K562 (cell line): ENCODE data around the gene BCAS3. TPM values are rescaled to one million over a fixed set of nuclear protein-coding genes. Genes with fewer than 3 reads are reported as not detected.

ENCODE experiments used
- BACH1 ChIP-seq: fragments of 200-800 bp; sonication (Bioruptor generic); IDR thresholded peaks from 2 replicates; pipeline ENCODE4 v1.6.1; 2016; ENCODE audit warnings: missing genetic modification characterization, missing compliant biosample characterization
- COPS2 ChIP-seq: fragments of 450-650 bp; conservative IDR thresholded peaks from 2 replicates; pipeline ENCODE4 v1.6.1; 2016; ENCODE audit warnings: mild to moderate bottlenecking, moderate library complexity
- FOSL1 ChIP-seq: fragments of 200-800 bp; sonication (Bioruptor generic); conservative IDR thresholded peaks from 2 replicates; pipeline ENCODE4 v1.6.1; 2016; ENCODE audit warnings: missing genetic modification characterization, missing compliant biosample characterization
- HDAC1 ChIP-seq, 2 experiments: fragments of 450-650 bp; IDR thresholded peaks; 2 replicates each; pipeline ENCODE4 v1.6.1; 2016 to 2017; ENCODE audit warnings: inconsistent platforms in 1 of 2, mild to moderate bottlenecking in 1 of 2, moderate library complexity in 1 of 2
- HDAC3 ChIP-seq: fragments of 450-650 bp; IDR thresholded peaks from 2 replicates; pipeline ENCODE4 v1.6.1; 2018; ENCODE audit warnings: borderline replicate concordance, mild to moderate bottlenecking, moderate library complexity; ENCODE audit not compliant: partially characterized antibody
- HNRNPLL ChIP-seq: fragments of 200-400 bp; formaldehyde crosslinking; IDR thresholded peaks from 2 replicates; pipeline ENCODE4 v1.6.1; 2017; ENCODE audit warnings: low read length, low read depth, mild to moderate bottlenecking; ENCODE audit not compliant: poor library complexity, severe bottlenecking
- KLF1 ChIP-seq: fragments of 450-650 bp; IDR thresholded peaks from 2 replicates; pipeline ENCODE4 v1.6.1; 2016; ENCODE audit warnings: missing genetic modification characterization, missing compliant biosample characterization
- RBM34 ChIP-seq: fragments of 200-400 bp; formaldehyde crosslinking; IDR thresholded peaks from 2 replicates; pipeline ENCODE4 v1.6.1; 2018; ENCODE audit warnings: low read length, borderline replicate concordance; ENCODE audit not compliant: insufficient read depth
- SMAD4 ChIP-seq: fragments of 250-450 bp; sonication (Bioruptor Pico); conservative IDR thresholded peaks from 2 replicates; pipeline ENCODE4 v1.8.0; 2021; ENCODE audit warnings: inconsistent platforms, mild to moderate bottlenecking, moderate library complexity
- SMC3 ChIP-seq: conservative IDR thresholded peaks from 2 replicates; pipeline ENCODE4 v1.6.1; 2011; ENCODE audit warnings: low read depth, low read length, improper control_type of control experiment; ENCODE audit not compliant: insufficient read depth
- SNRNP70 ChIP-seq: fragments of 200-400 bp; formaldehyde crosslinking; optimal IDR thresholded peaks from 2 replicates; pipeline ENCODE3; 2017; ENCODE audit warnings: low read depth, low read length
- SPI1 ChIP-seq: IDR thresholded peaks from 2 replicates; pipeline ENCODE4 v1.6.1; 2011; ENCODE audit warnings: low read depth, low read length, control low read depth, borderline replicate concordance
- TAF7 ChIP-seq: fragments of 450-650 bp; IDR thresholded peaks from 2 replicates; pipeline ENCODE4 v1.6.1; 2016; ENCODE audit warnings: missing genetic modification characterization, missing compliant biosample characterization
- TAL1 ChIP-seq: fragments of 450-650 bp; IDR thresholded peaks from 2 replicates; pipeline ENCODE4 v1.6.1; 2016; ENCODE audit warnings: mild to moderate bottlenecking
- WHSC1 ChIP-seq: IDR thresholded peaks from one replicate; pipeline ENCODE4 v1.6.1; 2012; ENCODE audit warnings: low read length, control low read depth, inconsistent platforms
- YBX1 ChIP-seq: fragments of 450-650 bp; IDR thresholded peaks from 2 replicates; pipeline ENCODE4 v1.7.1; 2016; ENCODE audit warnings: mild to moderate bottlenecking
- ZKSCAN1 ChIP-seq: fragments of 150-350 bp; IDR thresholded peaks from 2 replicates; pipeline ENCODE4 v1.6.1; 2016; ENCODE audit warnings: low read depth, low read length
- ZKSCAN3 ChIP-seq: fragments of 250-450 bp; sonication (Bioruptor Pico); IDR thresholded peaks from 2 replicates; pipeline ENCODE4 v1.4.0; 2020
- ZNF239 ChIP-seq: fragments of 250-450 bp; sonication (Bioruptor Pico); IDR thresholded peaks from 2 replicates; pipeline ENCODE4 v1.4.0; 2020; ENCODE audit warnings: mild to moderate bottlenecking
- ZNF354B ChIP-seq: fragments of 250-450 bp; sonication (Bioruptor Pico); IDR thresholded peaks from 2 replicates; pipeline ENCODE4 v1.4.0; 2020
- polyA plus RNA-seq, 8 experiments: library from polyadenylated mRNA; depleted of rRNA in 4 of 8; stranded (reverse) in 5 of 8; unstranded in 3 of 8; fragments of >200 nt; fragmentation: Nextera tagmentation in 2 of 8; fragmentation: Illumina TruSeq in 1 of 8; extraction: Ambion mirVana in 2 of 8; extraction: Trizol in 1 of 8; gene quantifications; 2 replicates each; pipeline versions ENCODE4 v1.2.1 to v1.2.3, GENCODE V29; 2011 to 2014; ENCODE audit warnings: inconsistent platforms in 1 of 8, missing spikeins in 1 of 8
- total RNA-seq, 7 experiments: library from RNA; depleted of rRNA in 6 of 7; stranded (reverse); fragments of >200 nt in 6 of 7; fragmentation: Illumina TruSeq in 2 of 7; extraction: Trizol in 2 of 7; gene quantifications; 2 replicates each; pipeline versions ENCODE4 v1.2.1 to v1.2.3, GENCODE V29; 2011 to 2021; ENCODE audit warnings: low replicate concordance in 1 of 7
- TF ChIP-seq, protein P1 (sequence below): fragments of 450-650 bp; formaldehyde crosslinking; IDR thresholded peaks from 2 replicates; pipeline ENCODE4 v1.4.0; 2020; ENCODE audit warnings: mild to moderate bottlenecking, mixed read lengths
- TF ChIP-seq, protein P2 (sequence below): fragments of 450-650 bp; formaldehyde crosslinking; IDR thresholded peaks from 2 replicates; pipeline ENCODE4 v1.4.0; 2022; ENCODE audit warnings: missing genetic modification characterization
- TF ChIP-seq, protein P3 (sequence below): fragments of 250-450 bp; sonication (Bioruptor Pico); IDR thresholded peaks from 2 replicates; pipeline ENCODE4 v1.8.0; 2021; ENCODE audit warnings: moderate library complexity, mild to moderate bottlenecking, inconsistent platforms
- TF ChIP-seq, protein P4 (sequence below): fragments of 250-450 bp; sonication (Bioruptor Pico); IDR thresholded peaks from 2 replicates; pipeline ENCODE4 v1.4.0; 2020

BCAS3 gene
- total and polyA plus RNA-seq, 9 of the 15 experiments (the other 6 are each of a cell fraction or from before 2014, with no cell fraction given) = 1.9 to 5.5 (median 3.5) TPM

DNA sequence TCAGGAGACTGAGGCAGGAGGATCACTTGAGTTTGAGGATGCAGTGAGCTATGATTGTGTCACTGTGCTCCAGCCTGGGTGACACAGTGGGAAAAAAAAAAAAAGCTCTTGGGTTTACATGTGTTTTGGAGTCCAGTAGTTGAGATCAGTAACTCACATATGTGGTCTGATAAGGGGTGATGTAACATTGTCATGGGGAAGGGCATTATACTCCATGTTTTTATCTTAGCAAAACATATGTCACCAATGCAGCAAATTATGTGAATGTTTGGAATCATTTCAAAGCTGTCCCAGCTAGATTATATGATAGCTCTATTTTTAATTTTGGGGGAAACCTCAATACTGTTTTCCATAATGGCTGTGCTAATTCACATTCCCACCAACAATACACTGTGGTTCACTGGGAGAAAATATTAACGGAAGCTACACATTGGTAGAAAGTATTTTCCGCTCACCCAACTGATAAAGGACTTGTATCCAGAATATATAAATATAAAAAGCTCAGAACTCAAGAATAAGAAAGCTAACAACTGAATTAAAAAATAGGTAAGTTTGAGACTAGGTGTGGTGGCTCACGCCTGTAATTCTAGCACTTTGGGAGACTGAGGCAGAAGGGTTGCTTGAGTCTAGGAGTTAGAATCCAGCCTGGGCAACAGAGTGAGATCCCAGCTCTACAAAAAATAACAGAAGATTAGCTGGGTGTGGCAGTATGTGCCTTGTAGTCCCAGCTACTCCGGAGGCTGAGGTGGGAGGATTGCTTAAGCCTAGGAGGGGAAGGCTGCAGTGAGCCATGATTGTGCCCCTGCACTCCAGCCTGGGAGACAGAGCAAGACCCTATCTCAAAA lies 497.9 kb downstream of the BCAS3 start (continued):
- TF ChIP-seq FOSL1 (tag) (peak; percentile 89), TAF7 (tag) (no peak), HNRNPLL (no peak), HDAC3 (peak; percentile 91), ZNF239 (0 out of 2 replicates have a peak, but pooled peaks have one; percentile 5), BACH1 (no peak), SNRNP70 (no peak), HDAC1 (IDR thresholded peaks at IDR 0.05) (0 out of 4 replicates have a peak, but pooled peaks of 1 of the 2 experiments have one; percentile 30), SMC3 (no peak), COPS2 (no peak), ZKSCAN3 (CRISPR knock-in tag) (no peak), ZKSCAN1 (no peak), KLF1 (tag) (no peak), TAL1 (peak; percentile 98), SMAD4 (peak; percentile 83), YBX1 (no peak), WHSC1 (no peak), RBM34 (no peak), ZNF354B (no peak), SPI1 (no peak)
- TF ChIP-seq, protein P1, sequence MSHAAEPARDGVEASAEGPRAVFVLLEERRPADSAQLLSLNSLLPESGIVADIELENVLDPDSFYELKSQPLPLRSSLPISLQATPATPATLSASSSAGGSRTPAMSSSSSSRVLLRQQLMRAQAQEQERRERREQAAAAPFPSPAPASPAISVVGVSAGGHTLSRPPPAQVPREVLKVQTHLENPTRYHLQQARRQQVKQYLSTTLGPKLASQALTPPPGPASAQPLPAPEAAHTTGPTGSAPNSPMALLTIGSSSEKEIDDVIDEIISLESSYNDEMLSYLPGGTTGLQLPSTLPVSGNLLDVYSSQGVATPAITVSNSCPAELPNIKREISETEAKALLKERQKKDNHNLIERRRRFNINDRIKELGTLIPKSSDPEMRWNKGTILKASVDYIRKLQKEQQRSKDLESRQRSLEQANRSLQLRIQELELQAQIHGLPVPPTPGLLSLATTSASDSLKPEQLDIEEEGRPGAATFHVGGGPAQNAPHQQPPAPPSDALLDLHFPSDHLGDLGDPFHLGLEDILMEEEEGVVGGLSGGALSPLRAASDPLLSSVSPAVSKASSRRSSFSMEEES (CRISPR knock-in tag) = no peak
- TF ChIP-seq, protein P2, sequence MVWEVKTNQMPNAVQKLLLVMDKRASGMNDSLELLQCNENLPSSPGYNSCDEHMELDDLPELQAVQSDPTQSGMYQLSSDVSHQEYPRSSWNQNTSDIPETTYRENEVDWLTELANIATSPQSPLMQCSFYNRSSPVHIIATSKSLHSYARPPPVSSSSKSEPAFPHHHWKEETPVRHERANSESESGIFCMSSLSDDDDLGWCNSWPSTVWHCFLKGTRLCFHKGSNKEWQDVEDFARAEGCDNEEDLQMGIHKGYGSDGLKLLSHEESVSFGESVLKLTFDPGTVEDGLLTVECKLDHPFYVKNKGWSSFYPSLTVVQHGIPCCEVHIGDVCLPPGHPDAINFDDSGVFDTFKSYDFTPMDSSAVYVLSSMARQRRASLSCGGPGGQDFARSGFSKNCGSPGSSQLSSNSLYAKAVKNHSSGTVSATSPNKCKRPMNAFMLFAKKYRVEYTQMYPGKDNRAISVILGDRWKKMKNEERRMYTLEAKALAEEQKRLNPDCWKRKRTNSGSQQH (CRISPR knock-in tag) = 0 out of 2 replicates have a peak, but pooled peaks have one; percentile 10
- TF ChIP-seq, protein P3, sequence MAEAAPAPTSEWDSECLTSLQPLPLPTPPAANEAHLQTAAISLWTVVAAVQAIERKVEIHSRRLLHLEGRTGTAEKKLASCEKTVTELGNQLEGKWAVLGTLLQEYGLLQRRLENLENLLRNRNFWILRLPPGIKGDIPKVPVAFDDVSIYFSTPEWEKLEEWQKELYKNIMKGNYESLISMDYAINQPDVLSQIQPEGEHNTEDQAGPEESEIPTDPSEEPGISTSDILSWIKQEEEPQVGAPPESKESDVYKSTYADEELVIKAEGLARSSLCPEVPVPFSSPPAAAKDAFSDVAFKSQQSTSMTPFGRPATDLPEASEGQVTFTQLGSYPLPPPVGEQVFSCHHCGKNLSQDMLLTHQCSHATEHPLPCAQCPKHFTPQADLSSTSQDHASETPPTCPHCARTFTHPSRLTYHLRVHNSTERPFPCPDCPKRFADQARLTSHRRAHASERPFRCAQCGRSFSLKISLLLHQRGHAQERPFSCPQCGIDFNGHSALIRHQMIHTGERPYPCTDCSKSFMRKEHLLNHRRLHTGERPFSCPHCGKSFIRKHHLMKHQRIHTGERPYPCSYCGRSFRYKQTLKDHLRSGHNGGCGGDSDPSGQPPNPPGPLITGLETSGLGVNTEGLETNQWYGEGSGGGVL = no peak
- TF ChIP-seq, protein P4, sequence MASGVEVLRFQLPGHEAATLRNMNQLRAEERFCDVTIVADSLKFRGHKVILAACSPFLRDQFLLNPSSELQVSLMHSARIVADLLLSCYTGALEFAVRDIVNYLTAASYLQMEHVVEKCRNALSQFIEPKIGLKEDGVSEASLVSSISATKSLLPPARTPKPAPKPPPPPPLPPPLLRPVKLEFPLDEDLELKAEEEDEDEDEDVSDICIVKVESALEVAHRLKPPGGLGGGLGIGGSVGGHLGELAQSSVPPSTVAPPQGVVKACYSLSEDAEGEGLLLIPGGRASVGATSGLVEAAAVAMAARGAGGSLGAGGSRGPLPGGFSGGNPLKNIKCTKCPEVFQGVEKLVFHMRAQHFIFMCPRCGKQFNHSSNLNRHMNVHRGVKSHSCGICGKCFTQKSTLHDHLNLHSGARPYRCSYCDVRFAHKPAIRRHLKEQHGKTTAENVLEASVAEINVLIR (CRISPR knock-in tag) = no peak
